T-helper 1 cell treated with Interleukin-12 subunit alpha and Interleukin-12 subunit beta and Interleukin-4 antibody, amounts not matched to agents 30 ng/mL and 1 ng/mL, for 36 hours (primary cell): ENCODE results near the gene MAOA. TPM values are rescaled to one million over a fixed set of nuclear protein-coding genes. Genes with fewer than 3 reads are reported as not detected.

Experiments
- intact Hi-C: fragments of 100-400 bp; cut with micrococcal nuclease; formaldehyde crosslinking; loops from one replicate; pipeline ENCODE4 v1.15.1; 2024
- total RNA-seq: library from RNA; stranded (reverse); gene quantifications from 2 replicates; pipeline ENCODE4 v1.2.3, GENCODE V29; 2022

MAOA gene
- total RNA-seq, 1 donor from 2014 or later: 0.39 TPM

GRCh38 chrX:43750248-43750676 lies 94.2 kb downstream of the MAOA start:
- intact Hi-C loops: loop anchor here (1.0 kb wide), 2 partner anchors 191 to 1969 kb away; no protein-coding TSS in a partner anchor

- intact Hi-C loops: no loop called here
Observed at GRCh38 chrX:43753637-43754036, 97.5 kb downstream of the MAOA start.

GRCh38 chrX:43756076-43756475 lies 100.0 kb downstream of the MAOA start:
- intact Hi-C loops: no loop called here

- intact Hi-C loops: no loop called here
Observed at GRCh38 chrX:43758044-43758443, 101.9 kb downstream of the MAOA start.

- intact Hi-C loops: no loop called here
Observed at GRCh38 chrX:43785930-43786591, 130.0 kb downstream of the MAOA start.

Other genes starting within 250 kb of the MAOA start
- gene MAOB, start 226.2 kb downstream of the MAOA start, total RNA-seq: not detected in 2 replicates